Neural cell (in vitro differentiated cells): Measurements from ENCODE around the gene ADRB2. TPM values are rescaled to one million over a fixed set of nuclear protein-coding genes. Genes with fewer than 3 reads are reported as not detected.

Experiments used
- H2AFZ ChIP-seq: fragments of 200-600, 300-800 bp; sonication (generic), shearing (Covaris generic); 2 replicates; pipeline ENCODE4 v1.6.0; 2014; ENCODE audit warnings: low read depth, mild to moderate bottlenecking, antibody characterized with exemption, low read length, moderate library complexity
- H3F3A ChIP-seq: fragments of 200-600 bp; shearing (Covaris generic); 2 replicates; pipeline ENCODE4 v1.6.1; 2016; ENCODE audit warnings: mild to moderate bottlenecking, moderate library complexity, mixed read lengths, antibody characterized with exemption, low read length; ENCODE audit not compliant: insufficient read depth, poor library complexity, severe bottlenecking
- H3K27ac ChIP-seq: fragments of 200-600, 300-800 bp; sonication (generic), shearing (Covaris generic); 2 replicates; pipeline ENCODE4 v1.5.1; 2014; ENCODE audit warnings: mild to moderate bottlenecking, low read length, moderate library complexity
- H3K27me3 ChIP-seq: fragments of 300-800, 200-600 bp; sonication (generic), shearing (Covaris generic); 2 replicates; pipeline ENCODE4 v1.6.0; 2014; ENCODE audit warnings: mild to moderate bottlenecking, low read depth, low read length, moderate library complexity; ENCODE audit not compliant: insufficient read depth
- H3K36me3 ChIP-seq: fragments of 300-800, 200-600 bp; sonication (generic), shearing (Covaris generic); 2 replicates; pipeline ENCODE4 v1.5.1; 2014; ENCODE audit warnings: mild to moderate bottlenecking, antibody characterized with exemption, low read length, moderate library complexity; ENCODE audit not compliant: insufficient read depth
- H3K4me2 ChIP-seq: fragments of 300-800, 200-600 bp; sonication (generic), shearing (Covaris generic); 2 replicates; pipeline ENCODE4 v1.6.0; 2014; ENCODE audit warnings: mild to moderate bottlenecking, low read length
- H3K4me3 ChIP-seq: fragments of 300-800, 200-600 bp; sonication (generic), shearing (Covaris generic); 2 replicates; pipeline ENCODE4 v1.5.1; 2014; ENCODE audit warnings: mild to moderate bottlenecking, low read length, moderate library complexity
- H3K79me2 ChIP-seq: fragments of 200-600 bp; shearing (Covaris generic); replicated peaks from 2 replicates; pipeline ENCODE4 v1.6.0; 2014; ENCODE audit warnings: mild to moderate bottlenecking, low read length, moderate library complexity; ENCODE audit not compliant: insufficient read depth
- H3K9ac ChIP-seq: fragments of 300-800, 200-600 bp; sonication (generic), shearing (Covaris generic); 2 replicates; pipeline ENCODE4 v1.6.1; 2016; ENCODE audit warnings: mild to moderate bottlenecking, low read length, mixed read lengths
- H3K9me2 ChIP-seq: fragments of 200-600 bp; shearing (Covaris generic); 2 replicates; pipeline ENCODE4 v1.6.1; 2016; ENCODE audit warnings: mild to moderate bottlenecking, low read length, mixed read lengths; ENCODE audit not compliant: insufficient read depth
- H3K9me3 ChIP-seq: fragments of 200-600, 300-800 bp; sonication (generic), shearing (Covaris generic); 2 replicates; pipeline ENCODE4 v1.6.1; 2016; ENCODE audit warnings: mild to moderate bottlenecking, mixed run types, low read length, moderate library complexity, mixed read lengths
- H4K20me1 ChIP-seq: fragments of 200-600 bp; shearing (Covaris generic); 2 replicates; pipeline ENCODE4 v1.6.1; 2016; ENCODE audit warnings: mild to moderate bottlenecking, mixed run types; ENCODE audit not compliant: insufficient read depth
- CTCF ChIP-seq: fragments of 450-650 bp; IDR thresholded peaks from 2 replicates; pipeline ENCODE4 v1.5.1; 2014; ENCODE audit warnings: antibody characterized with exemption, mild to moderate bottlenecking, moderate library complexity; ENCODE audit not compliant: poor library complexity, severe bottlenecking
- EP300 ChIP-seq: fragments of 450-650 bp; conservative IDR thresholded peaks from 2 replicates; pipeline ENCODE4 v1.6.1; 2014; ENCODE audit warnings: antibody characterized with exemption, mild to moderate bottlenecking, moderate library complexity; ENCODE audit not compliant: poor library complexity, severe bottlenecking
- EZH2 ChIP-seq: fragments of 200-600, 300-800 bp; shearing (Covaris generic), sonication (generic); IDR thresholded peaks from 2 replicates; pipeline ENCODE4 v1.6.1; 2014; ENCODE audit warnings: antibody characterized with exemption, low read length, borderline replicate concordance, mild to moderate bottlenecking; ENCODE audit not compliant: insufficient read depth, poor library complexity, severe bottlenecking
- MXI1 ChIP-seq: fragments of 450-650 bp; conservative IDR thresholded peaks from 2 replicates; pipeline ENCODE4 v1.6.1; 2014; ENCODE audit warnings: antibody characterized with exemption, mild to moderate bottlenecking; ENCODE audit not compliant: poor library complexity, severe bottlenecking
- POLR2AphosphoS5 ChIP-seq: IDR thresholded peaks from 2 replicates; pipeline ENCODE4 v1.6.1; 2012
- RAD21 ChIP-seq: fragments of 450-650 bp; conservative IDR thresholded peaks from 2 replicates; pipeline ENCODE4 v1.6.1; 2014; ENCODE audit warnings: antibody characterized with exemption, mild to moderate bottlenecking, moderate library complexity
- REST ChIP-seq: IDR thresholded peaks from 2 replicates; pipeline ENCODE4 v1.6.1; 2012; ENCODE audit warnings: borderline replicate concordance
- SMC3 ChIP-seq: fragments of 450-650 bp; conservative IDR thresholded peaks from 2 replicates; pipeline ENCODE4 v1.6.1; 2014; ENCODE audit warnings: antibody characterized with exemption, mild to moderate bottlenecking, moderate library complexity; ENCODE audit not compliant: poor library complexity
- TAF1 ChIP-seq: IDR thresholded peaks from 2 replicates; pipeline ENCODE4 v1.6.1; 2012; ENCODE audit warnings: low read depth
- polyA plus RNA-seq: library from polyadenylated mRNA; depleted of rRNA; stranded (reverse); fragments of >200 nt; gene quantifications from 2 replicates; pipeline ENCODE4 v1.2.3, GENCODE V29; 2014

ADRB2 gene
- polyA plus RNA-seq, 1 donor from 2014 or later = not detected

- no peak overlapping the region for H3K27ac ChIP-seq
- TF ChIP-seq REST (no peak), POLR2AphosphoS5 (no peak), TAF1 (no peak), CTCF (no peak), EP300 (no peak), RAD21 (no peak), EZH2 (no peak), MXI1 (no peak), SMC3 (no peak)
- no peak overlapping the region for H3K4me3 ChIP-seq
- no peak overlapping the region for H3K9ac ChIP-seq
- no peaks in the 10 kb centered on the region for H3K36me3 ChIP-seq
- H3K9me2 ChIP-seq = no peaks in the 10 kb centered on the region
- H2AFZ ChIP-seq = no peak overlapping the region
- H4K20me1 ChIP-seq = no peaks in the 10 kb centered on the region
- no peaks in the 10 kb centered on the region for H3K27me3 ChIP-seq
- H3K4me2 ChIP-seq = no peak overlapping the region
- no peaks in the 10 kb centered on the region for H3K9me3 ChIP-seq
- no peaks in the 10 kb centered on the region for H3K79me2 ChIP-seq
- H3F3A ChIP-seq = no peaks in the 10 kb centered on the region
Measured at GRCh38 chr5:148815578-148815977, 10.8 kb upstream of the ADRB2 start.

DNA sequence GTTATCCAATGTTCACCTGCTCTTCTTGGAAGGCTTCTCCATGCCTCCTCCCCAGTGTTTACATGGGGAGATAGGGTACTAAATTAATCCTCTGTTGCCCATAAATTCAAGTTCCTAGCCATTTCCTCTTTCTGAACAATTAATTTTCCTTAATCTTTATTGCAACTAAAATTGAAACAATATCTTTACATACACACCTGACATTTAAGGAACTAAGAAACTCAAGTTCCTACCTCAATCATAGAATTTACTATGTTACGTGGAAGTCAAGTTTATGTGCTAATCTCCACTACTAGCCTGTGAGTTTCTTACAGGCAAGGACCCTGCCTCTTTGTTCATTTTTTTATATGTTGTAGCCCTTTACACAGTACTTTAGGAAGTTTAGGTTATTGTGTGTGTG is 10.1 kb upstream of the ADRB2 start:
- Histone ChIP-seq H4K20me1 (no peaks in the 10 kb centered on the region), H3K79me2 (no peaks in the 10 kb centered on the region), H3K9ac (no peak overlapping the region), H3K4me2 (no peak overlapping the region), H3K27ac (no peak overlapping the region), H3K9me2 (no peaks in the 10 kb centered on the region), H3K9me3 (no peaks in the 10 kb centered on the region), H3F3A (no peaks in the 10 kb centered on the region), H3K36me3 (no peaks in the 10 kb centered on the region), H2AFZ (no peak overlapping the region), H3K27me3 (no peaks in the 10 kb centered on the region), H3K4me3 (no peak overlapping the region)
- TF ChIP-seq TAF1 (no peak), SMC3 (no peak), CTCF (no peak), MXI1 (no peak), POLR2AphosphoS5 (no peak), REST (no peak), RAD21 (no peak), EP300 (no peak), EZH2 (no peak)
